ENCODE results near the gene TEDDM1. TPM values are rescaled to one million over a fixed set of nuclear protein-coding genes. Genes with fewer than 3 reads are reported as not detected.
A peak's percentile ranks its signal among the peaks of the same experiment; 100 is the strongest.

Gene TEDDM1
- total and polyA plus RNA-seq, 8 donors = 0.05 TPM; not detected in 7

DNA sequence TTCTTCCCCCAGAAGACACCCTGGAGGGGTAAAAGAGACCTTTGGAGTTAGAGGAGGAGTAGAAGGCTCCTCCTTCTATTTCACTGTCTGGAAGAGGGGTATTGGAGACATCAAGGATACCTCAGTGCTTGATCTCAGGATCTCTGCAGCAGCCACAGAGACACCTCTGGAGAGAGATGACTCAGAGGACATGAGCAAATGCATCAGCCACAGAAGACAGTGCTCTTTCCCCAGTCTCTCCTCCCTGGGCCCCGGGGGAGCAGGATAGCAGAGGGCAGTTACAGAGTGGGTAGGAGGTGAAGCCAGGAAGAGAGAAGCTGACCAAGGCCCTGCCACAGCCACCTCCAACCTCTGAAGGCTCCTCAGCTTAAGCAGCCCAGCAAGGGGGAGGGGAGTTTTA lies 15.3 kb upstream of the TEDDM1 start:
- ATAC-seq = no peak
- Histone ChIP-seq H3K9me3 (no peaks in the 10 kb centered on the region), H3K27ac (no peak overlapping the region), H3K4me1 (peaks cover 0 to 3% (median 0%) of the 10 kb centered on the region in 3 donors), H3K4me3 (no peak overlapping the region), H3K27me3 (no peaks in the 10 kb centered on the region), H3K36me3 (no peaks in the 10 kb centered on the region)
- 46 to 61% methylated on average over 1 of the region's 1 CpG for WGBS, 2 donors
- DNase-seq = no peak
- TF ChIP-seq, protein P1, sequence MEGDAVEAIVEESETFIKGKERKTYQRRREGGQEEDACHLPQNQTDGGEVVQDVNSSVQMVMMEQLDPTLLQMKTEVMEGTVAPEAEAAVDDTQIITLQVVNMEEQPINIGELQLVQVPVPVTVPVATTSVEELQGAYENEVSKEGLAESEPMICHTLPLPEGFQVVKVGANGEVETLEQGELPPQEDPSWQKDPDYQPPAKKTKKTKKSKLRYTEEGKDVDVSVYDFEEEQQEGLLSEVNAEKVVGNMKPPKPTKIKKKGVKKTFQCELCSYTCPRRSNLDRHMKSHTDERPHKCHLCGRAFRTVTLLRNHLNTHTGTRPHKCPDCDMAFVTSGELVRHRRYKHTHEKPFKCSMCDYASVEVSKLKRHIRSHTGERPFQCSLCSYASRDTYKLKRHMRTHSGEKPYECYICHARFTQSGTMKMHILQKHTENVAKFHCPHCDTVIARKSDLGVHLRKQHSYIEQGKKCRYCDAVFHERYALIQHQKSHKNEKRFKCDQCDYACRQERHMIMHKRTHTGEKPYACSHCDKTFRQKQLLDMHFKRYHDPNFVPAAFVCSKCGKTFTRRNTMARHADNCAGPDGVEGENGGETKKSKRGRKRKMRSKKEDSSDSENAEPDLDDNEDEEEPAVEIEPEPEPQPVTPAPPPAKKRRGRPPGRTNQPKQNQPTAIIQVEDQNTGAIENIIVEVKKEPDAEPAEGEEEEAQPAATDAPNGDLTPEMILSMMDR (IDR thresholded peaks at IDR 0.05) = no peak
- intact Hi-C loops (cut with DNase I) = no loop called here
- no peak for FAIRE-seq

DNA sequence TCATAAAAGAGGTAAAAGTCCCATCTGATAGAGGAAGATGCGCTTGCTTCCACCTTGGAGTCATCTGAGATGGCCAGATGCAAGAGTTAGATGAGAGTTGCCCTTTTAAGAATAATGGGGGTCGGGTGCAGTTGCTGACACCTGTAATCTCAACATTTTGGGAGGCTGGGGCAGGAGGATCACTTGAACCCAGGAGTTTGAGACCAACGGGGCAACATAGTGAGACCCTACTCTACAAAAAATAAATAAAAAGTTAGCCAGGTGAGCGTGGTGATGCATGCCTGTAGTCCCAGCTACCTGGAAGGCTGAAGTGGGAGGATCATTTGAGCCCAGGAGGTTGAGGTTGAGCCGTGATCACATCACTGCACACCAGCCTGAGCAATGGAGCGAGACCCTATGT lies 13.5 kb upstream of the TEDDM1 start:
- ATAC-seq = no peak

DNA sequence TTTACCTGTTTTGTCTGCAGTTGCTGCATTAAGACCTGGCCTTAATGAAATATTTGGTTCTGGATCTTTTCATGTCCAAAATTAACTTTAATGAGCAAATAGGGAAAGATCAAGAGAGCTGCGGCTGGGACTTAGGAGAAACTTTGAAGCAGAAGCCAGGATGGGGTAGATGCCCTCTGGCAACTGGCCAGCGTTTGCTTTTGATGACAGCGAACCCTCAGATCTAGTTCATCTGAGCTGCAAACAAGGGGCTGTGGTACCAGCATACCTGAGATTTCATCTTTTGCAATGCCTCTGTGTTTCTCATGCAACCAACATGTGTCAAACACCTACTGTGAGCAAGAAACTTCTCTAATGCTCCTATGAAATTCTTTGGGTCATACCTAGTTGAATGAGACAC lies 13.0 kb upstream of the TEDDM1 start:
- H3K27ac ChIP-seq = no peak overlapping the region
- WGBS, 2 donors = 65 to 70% methylated on average over 3 of the region's 3 CpGs
- H3K36me3 ChIP-seq = no peaks in the 10 kb centered on the region
- H3K9me3 ChIP-seq = no peaks in the 10 kb centered on the region
- TF ChIP-seq, protein P1 (IDR thresholded peaks at IDR 0.05) = no peak
- no peak overlapping the region for H3K4me3 ChIP-seq
- intact Hi-C loops (cut with DNase I) = no loop called here
- H3K4me1 ChIP-seq = peaks cover 0 to 11% (median 0%) of the 10 kb centered on the region in 3 donors
- ATAC-seq (no peak), FAIRE-seq (no peak), DNase-seq (no peak)
- no peaks in the 10 kb centered on the region for H3K27me3 ChIP-seq

More for the DNA sequence above, 13.5 kb upstream of the TEDDM1 start:
- no peak for FAIRE-seq
- H3K4me1 ChIP-seq = peaks cover 0 to 6% (median 0%) of the 10 kb centered on the region in 3 donors
- H3K9me3 ChIP-seq = no peaks in the 10 kb centered on the region
- TF ChIP-seq, protein P1 (IDR thresholded peaks at IDR 0.05) = no peak
- H3K36me3 ChIP-seq = no peaks in the 10 kb centered on the region
- intact Hi-C loops (cut with DNase I) = no loop called here
- H3K27ac ChIP-seq = no peak overlapping the region
- H3K4me3 ChIP-seq = no peak overlapping the region
- DNase-seq = no peak
- H3K27me3 ChIP-seq = no peaks in the 10 kb centered on the region
- WGBS, 2 donors = 77 to 86% methylated on average over 6 of the region's 6 CpGs

DNA sequence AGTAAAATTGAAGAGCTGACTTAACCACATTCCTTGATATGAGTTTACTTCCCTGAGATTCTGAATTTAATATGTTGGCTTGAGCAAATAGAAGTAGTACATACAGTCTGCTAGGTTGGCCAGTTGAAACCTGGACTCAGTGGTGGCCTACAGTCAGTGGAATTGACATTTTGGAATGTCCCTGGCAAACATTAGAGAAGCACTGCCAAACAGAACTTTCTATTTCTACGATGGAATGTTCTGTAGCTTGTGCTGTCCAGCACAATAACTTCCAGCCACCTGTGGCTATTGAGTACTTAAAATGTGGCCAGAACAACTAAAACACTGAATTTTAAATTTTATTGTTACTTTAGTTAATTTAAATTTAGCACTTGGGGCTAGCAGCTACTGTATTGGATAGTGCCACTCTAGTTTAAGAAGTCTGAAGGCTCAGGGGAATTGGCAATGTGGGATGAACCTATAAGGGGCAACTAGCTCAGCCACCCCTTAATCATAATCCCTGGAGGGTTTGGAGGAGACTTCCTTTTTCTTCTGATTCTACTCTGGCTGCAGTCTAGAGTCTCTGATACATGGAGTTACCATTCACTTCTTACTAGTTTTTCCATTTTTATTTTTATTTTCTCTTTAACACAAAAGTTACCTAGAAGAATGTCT lies 10.3 kb upstream of the TEDDM1 start:
- peak overlapping the region in 2 of 4 donors; percentile 30 to 62 for H3K27ac ChIP-seq
- H3K27me3 ChIP-seq = no peaks in the 10 kb centered on the region
- 11 to 19% methylated on average over 1 of the region's 1 CpG for WGBS, 2 donors
- intact Hi-C loops (cut with DNase I) = no loop called here
- no peaks in the 10 kb centered on the region for H3K36me3 ChIP-seq
- no peak overlapping the region for H3K4me3 ChIP-seq
- H3K4me1 ChIP-seq = peaks cover 0 to 12% (median 0%) of the 10 kb centered on the region in 3 donors
- ATAC-seq = peak; percentile 81 to 94 (median 87)
- TF ChIP-seq, protein P1 (IDR thresholded peaks at IDR 0.05) = no peak
- FAIRE-seq = no peak
- no peaks in the 10 kb centered on the region for H3K9me3 ChIP-seq
- DNase-seq = peak in 2 of 6 donors; percentile 16 to 35

DNA sequence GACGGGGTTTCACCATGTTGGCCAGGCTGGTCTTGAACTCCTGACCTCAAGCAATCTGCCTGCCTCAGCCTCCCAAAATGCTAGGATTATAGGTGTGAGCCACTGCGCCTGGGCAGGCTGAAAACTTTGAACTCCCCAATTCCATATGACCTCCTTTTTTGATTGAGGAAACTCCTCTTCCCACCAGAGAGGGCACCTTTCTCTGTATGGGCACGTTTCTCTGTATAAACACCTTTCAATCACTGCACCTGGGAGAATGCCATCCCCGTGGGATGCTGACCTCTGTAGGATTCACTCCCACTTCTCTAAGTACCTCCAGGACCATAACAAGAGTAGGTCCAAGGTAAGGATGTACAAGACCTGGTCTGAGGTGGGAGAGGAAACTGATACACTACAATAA lies 9.7 kb upstream of the TEDDM1 start:
- no peaks in the 10 kb centered on the region for H3K9me3 ChIP-seq
- 63 to 66% methylated on average over 4 of the region's 4 CpGs for WGBS, 2 donors
- TF ChIP-seq, protein P1 (IDR thresholded peaks at IDR 0.05) = no peak
- no peak for ATAC-seq
- intact Hi-C loops (cut with DNase I) = no loop called here
- peak overlapping the region; percentile 30 to 62 (median 46) for H3K27ac ChIP-seq
- no peak overlapping the region for H3K4me3 ChIP-seq
- peaks cover 0 to 12% (median 0%) of the 10 kb centered on the region in 3 donors for H3K4me1 ChIP-seq
- no peak for DNase-seq
- H3K36me3 ChIP-seq = no peaks in the 10 kb centered on the region
- no peak for FAIRE-seq
- no peaks in the 10 kb centered on the region for H3K27me3 ChIP-seq
